ENCODE measurements around the gene DHFR. TPM values are rescaled to one million over a fixed set of nuclear protein-coding genes. Genes with fewer than 3 reads are reported as not detected.

Gene DHFR
- total RNA-seq, 1 experiment from 2014 or later, result 58.7 TPM

- ATAC-seq, result no peak
- CTCF ChIA-PET, result no interaction called here
- intact Hi-C loops (cut with micrococcal nuclease), result no loop called here
These were observed 12.6 kb upstream of the DHFR start for GRCh38 chr5:80667384-80667783.

DNA sequence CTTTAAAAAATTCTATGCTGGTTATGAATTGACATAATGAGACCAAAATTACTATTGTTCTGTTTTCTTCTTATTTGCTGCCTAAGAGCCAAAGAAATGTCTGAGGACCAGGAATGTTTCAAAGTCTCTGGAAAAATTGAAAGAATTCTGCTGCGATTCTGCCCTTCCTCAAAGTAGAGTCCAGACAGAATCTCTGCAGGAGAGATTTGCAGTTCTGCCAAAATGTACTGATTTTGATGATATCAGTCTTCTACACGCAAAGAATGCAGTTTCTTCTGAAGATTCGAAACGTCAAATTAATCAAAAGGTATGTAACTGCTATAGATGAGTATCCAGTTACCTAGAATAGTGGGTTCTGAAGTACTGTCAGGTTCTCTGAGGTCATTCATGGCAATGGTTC lies 10.3 kb upstream of the DHFR start:
- RAD21 ChIA-PET (ENCODE audit: low non-redundant PET in 1 of 2, low total read pairs in 2 of 2, uncharacterized antibody in 2 of 2, unreplicated experiment in 2 of 2), result no interaction called here
- H3K4me3 ChIP-seq (replicated peaks in 1 of 2; ENCODE audit: low read depth in 1 of 2, low read length in 2 of 2), result no peak overlapping the region
- no peak overlapping the region for H2AFZ ChIP-seq (ENCODE audit: low read depth, low read length, poor library complexity, severe bottlenecking)
- peaks cover 9 to 15% of the 10 kb centered on the region in 2 experiments for H3K36me3 ChIP-seq (ENCODE audit: control insufficient read depth in 1 of 2, insufficient read depth in 2 of 2, low read length in 2 of 2)
- H4K20me1 ChIP-seq (ENCODE audit: insufficient read depth), result no peaks in the 10 kb centered on the region
- DNase-seq (ENCODE audit: low read depth, low spot score) (no peak), ATAC-seq (no peak)
- no peaks in the 10 kb centered on the region for H3K9me2 ChIP-seq (ENCODE audit: insufficient read depth)
- H3K4me1 ChIP-seq (ENCODE audit: control insufficient read depth in 1 of 2, insufficient read depth in 2 of 2, low read length in 2 of 2), result no peaks in the 10 kb centered on the region
- no TSS peak for BruUV-seq (replicated peaks)
- CTCF ChIA-PET, result no interaction called here
- no peak overlapping the region for H3K27ac ChIP-seq (ENCODE audit: low read depth, low read length)
- POLR2A ChIA-PET, result interaction anchor here (1.6 kb wide), 1 partner anchor 9 kb away, joined by 4 read pairs; no protein-coding TSS in a partner anchor
- no peaks in the 10 kb centered on the region for H3K79me2 ChIP-seq (ENCODE audit: insufficient read depth, low read length)
- no peaks in the 10 kb centered on the region for H3K9me3 ChIP-seq (ENCODE audit: control insufficient read depth in 1 of 2, insufficient read depth in 1 of 2, low read depth in 1 of 2, low read length in 2 of 2)
- no peaks in the 10 kb centered on the region for H3K27me3 ChIP-seq (ENCODE audit: insufficient read depth, low read length)
- H3K4me2 ChIP-seq (ENCODE audit: low read length), result no peak overlapping the region
- H3K9ac ChIP-seq (ENCODE audit: low read length), result no peak overlapping the region
- intact Hi-C loops (cut with micrococcal nuclease), result no loop called here
- no peak for TF ChIP-seq SP1 (IDR thresholded peaks at IDR 0.05; ENCODE audit: low read depth)
- TF ChIP-seq ZBTB33 (IDR thresholded peaks at IDR 0.05; ENCODE audit: extremely low read depth, insufficient replicate concordance, low read length), result no peak
- no peak for TF ChIP-seq MAX (IDR thresholded peaks at IDR 0.05)
- TF ChIP-seq, protein P1, sequence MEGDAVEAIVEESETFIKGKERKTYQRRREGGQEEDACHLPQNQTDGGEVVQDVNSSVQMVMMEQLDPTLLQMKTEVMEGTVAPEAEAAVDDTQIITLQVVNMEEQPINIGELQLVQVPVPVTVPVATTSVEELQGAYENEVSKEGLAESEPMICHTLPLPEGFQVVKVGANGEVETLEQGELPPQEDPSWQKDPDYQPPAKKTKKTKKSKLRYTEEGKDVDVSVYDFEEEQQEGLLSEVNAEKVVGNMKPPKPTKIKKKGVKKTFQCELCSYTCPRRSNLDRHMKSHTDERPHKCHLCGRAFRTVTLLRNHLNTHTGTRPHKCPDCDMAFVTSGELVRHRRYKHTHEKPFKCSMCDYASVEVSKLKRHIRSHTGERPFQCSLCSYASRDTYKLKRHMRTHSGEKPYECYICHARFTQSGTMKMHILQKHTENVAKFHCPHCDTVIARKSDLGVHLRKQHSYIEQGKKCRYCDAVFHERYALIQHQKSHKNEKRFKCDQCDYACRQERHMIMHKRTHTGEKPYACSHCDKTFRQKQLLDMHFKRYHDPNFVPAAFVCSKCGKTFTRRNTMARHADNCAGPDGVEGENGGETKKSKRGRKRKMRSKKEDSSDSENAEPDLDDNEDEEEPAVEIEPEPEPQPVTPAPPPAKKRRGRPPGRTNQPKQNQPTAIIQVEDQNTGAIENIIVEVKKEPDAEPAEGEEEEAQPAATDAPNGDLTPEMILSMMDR (IDR thresholded peaks at IDR 0.05 in 2 of 3, conservative IDR thresholded peaks at IDR 0.05 in 1 of 3; ENCODE audit: borderline replicate concordance in 1 of 3, insufficient read depth in 1 of 3, low read depth in 2 of 3, low read length in 2 of 3), result no peak
- no peak for TF ChIP-seq RAD21 (IDR thresholded peaks at IDR 0.05; ENCODE audit: low read depth)
- no peak for TF ChIP-seq EGR1 (IDR thresholded peaks at IDR 0.05; ENCODE audit: low read depth)
- TF ChIP-seq, protein P2, sequence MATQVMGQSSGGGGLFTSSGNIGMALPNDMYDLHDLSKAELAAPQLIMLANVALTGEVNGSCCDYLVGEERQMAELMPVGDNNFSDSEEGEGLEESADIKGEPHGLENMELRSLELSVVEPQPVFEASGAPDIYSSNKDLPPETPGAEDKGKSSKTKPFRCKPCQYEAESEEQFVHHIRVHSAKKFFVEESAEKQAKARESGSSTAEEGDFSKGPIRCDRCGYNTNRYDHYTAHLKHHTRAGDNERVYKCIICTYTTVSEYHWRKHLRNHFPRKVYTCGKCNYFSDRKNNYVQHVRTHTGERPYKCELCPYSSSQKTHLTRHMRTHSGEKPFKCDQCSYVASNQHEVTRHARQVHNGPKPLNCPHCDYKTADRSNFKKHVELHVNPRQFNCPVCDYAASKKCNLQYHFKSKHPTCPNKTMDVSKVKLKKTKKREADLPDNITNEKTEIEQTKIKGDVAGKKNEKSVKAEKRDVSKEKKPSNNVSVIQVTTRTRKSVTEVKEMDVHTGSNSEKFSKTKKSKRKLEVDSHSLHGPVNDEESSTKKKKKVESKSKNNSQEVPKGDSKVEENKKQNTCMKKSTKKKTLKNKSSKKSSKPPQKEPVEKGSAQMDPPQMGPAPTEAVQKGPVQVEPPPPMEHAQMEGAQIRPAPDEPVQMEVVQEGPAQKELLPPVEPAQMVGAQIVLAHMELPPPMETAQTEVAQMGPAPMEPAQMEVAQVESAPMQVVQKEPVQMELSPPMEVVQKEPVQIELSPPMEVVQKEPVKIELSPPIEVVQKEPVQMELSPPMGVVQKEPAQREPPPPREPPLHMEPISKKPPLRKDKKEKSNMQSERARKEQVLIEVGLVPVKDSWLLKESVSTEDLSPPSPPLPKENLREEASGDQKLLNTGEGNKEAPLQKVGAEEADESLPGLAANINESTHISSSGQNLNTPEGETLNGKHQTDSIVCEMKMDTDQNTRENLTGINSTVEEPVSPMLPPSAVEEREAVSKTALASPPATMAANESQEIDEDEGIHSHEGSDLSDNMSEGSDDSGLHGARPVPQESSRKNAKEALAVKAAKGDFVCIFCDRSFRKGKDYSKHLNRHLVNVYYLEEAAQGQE (IDR thresholded peaks at IDR 0.05; ENCODE audit: low read depth), result no peak
- TF ChIP-seq CBX3 (IDR thresholded peaks at IDR 0.05; ENCODE audit: low read depth), result no peak

More at GRCh38 chr5:80667384-80667783, 12.6 kb upstream of the DHFR start:
- Histone ChIP-seq H3K36me3 (ENCODE audit: control insufficient read depth in 1 of 2, insufficient read depth in 2 of 2, low read length in 2 of 2) (peaks cover 12 to 14% of the 10 kb centered on the region in 2 experiments; a peak in 3 of 4 replicates), H2AFZ (ENCODE audit: low read depth, low read length, poor library complexity, severe bottlenecking) (no peak overlapping the region), H3K4me2 (ENCODE audit: low read length) (no peak overlapping the region), H3K4me3 (replicated peaks in 1 of 2; ENCODE audit: low read depth in 1 of 2, low read length in 2 of 2) (no peak overlapping the region), H3K9me3 (ENCODE audit: control insufficient read depth in 1 of 2, insufficient read depth in 1 of 2, low read depth in 1 of 2, low read length in 2 of 2) (no peaks in the 10 kb centered on the region), H4K20me1 (ENCODE audit: insufficient read depth) (no peaks in the 10 kb centered on the region), H3K79me2 (ENCODE audit: insufficient read depth, low read length) (no peaks in the 10 kb centered on the region), H3K27ac (ENCODE audit: low read depth, low read length) (no peak overlapping the region), H3K27me3 (ENCODE audit: insufficient read depth, low read length) (no peaks in the 10 kb centered on the region), H3K9me2 (ENCODE audit: insufficient read depth) (no peaks in the 10 kb centered on the region), H3K9ac (ENCODE audit: low read length) (no peak overlapping the region), H3K4me1 (ENCODE audit: control insufficient read depth in 1 of 2, insufficient read depth in 2 of 2, low read length in 2 of 2) (no peaks in the 10 kb centered on the region)
- DNase-seq (ENCODE audit: low read depth, low spot score), result no peak
- TF ChIP-seq JUND (IDR thresholded peaks at IDR 0.05) (no peak), ZFX (IDR thresholded peaks at IDR 0.05) (no peak), TCF7L2 (IDR thresholded peaks at IDR 0.05; ENCODE audit: borderline replicate concordance, extremely low read depth, insufficient read depth, insufficient read length) (no peak), EGR1 (IDR thresholded peaks at IDR 0.05; ENCODE audit: low read depth) (no peak), EZH2phosphoT487 (IDR thresholded peaks at IDR 0.05; ENCODE audit: borderline replicate concordance) (no peak), ATF3 (IDR thresholded peaks at IDR 0.05) (no peak), FOSL1 (IDR thresholded peaks at IDR 0.05; ENCODE audit: low read depth) (no peak), ELF1 (IDR thresholded peaks at IDR 0.05; ENCODE audit: borderline replicate concordance, low read depth) (no peak), CBX3 (IDR thresholded peaks at IDR 0.05; ENCODE audit: low read depth) (no peak)
- ChIA-PET RAD21 (ENCODE audit: low non-redundant PET in 1 of 2, low total read pairs in 2 of 2, uncharacterized antibody in 2 of 2, unreplicated experiment in 2 of 2) (no interaction called here), POLR2A (no interaction called here)
- BruUV-seq (replicated peaks), result no TSS peak

Data from HCT116 (cell line).